ENCODE measurements around the gene TLK2. TPM values are rescaled to one million over a fixed set of nuclear protein-coding genes. Genes with fewer than 3 reads are reported as not detected.
"Not testable (repeated sequence)": the region's sequence is repeated elsewhere in the genome, so short reads cannot be mapped to it uniquely, and the experiment has no call there.

The TLK2 gene
- 27.4 and 27.6 TPM in 2 replicates for total RNA-seq

DNA sequence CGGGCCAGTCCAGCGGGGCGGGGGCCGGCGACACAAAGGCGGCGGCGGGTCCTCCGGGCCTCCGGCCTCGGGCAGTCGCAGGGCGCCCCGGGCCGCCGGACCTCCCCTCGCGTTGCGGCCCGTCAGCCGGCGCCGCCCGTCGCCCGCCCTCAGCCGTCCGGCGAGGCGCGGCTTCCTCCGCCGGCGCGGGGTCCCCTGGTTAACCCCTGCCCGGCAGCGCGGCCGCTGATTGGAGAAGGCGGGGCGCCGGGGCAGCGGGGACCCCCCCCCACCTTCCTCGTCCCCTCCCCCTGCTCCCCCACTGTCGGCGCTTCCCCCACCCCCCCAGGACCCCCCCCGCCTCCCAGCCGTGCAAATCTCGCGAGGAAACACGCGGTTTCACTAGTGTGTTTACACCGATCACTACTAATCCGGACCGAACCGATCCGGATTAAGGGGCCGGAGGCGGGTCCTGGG, at the start of gene TLK2:
Gene TLK2, plus strand, starts transcription at position 402 of the 456 bp plus-strand sequence. CDS start 2,301 bp downstream, outside the sequence.
- DNase-seq (ENCODE audit: low read depth): no peak
- H3K4me3 ChIP-seq (ENCODE audit: low read depth, low read length): peak within 1 kb of the TSS; percentile 79
- TF ChIP-seq, protein P1, sequence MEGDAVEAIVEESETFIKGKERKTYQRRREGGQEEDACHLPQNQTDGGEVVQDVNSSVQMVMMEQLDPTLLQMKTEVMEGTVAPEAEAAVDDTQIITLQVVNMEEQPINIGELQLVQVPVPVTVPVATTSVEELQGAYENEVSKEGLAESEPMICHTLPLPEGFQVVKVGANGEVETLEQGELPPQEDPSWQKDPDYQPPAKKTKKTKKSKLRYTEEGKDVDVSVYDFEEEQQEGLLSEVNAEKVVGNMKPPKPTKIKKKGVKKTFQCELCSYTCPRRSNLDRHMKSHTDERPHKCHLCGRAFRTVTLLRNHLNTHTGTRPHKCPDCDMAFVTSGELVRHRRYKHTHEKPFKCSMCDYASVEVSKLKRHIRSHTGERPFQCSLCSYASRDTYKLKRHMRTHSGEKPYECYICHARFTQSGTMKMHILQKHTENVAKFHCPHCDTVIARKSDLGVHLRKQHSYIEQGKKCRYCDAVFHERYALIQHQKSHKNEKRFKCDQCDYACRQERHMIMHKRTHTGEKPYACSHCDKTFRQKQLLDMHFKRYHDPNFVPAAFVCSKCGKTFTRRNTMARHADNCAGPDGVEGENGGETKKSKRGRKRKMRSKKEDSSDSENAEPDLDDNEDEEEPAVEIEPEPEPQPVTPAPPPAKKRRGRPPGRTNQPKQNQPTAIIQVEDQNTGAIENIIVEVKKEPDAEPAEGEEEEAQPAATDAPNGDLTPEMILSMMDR (conservative IDR thresholded peaks at IDR 0.05; ENCODE audit: low read depth, low read length): no peak

DNA sequence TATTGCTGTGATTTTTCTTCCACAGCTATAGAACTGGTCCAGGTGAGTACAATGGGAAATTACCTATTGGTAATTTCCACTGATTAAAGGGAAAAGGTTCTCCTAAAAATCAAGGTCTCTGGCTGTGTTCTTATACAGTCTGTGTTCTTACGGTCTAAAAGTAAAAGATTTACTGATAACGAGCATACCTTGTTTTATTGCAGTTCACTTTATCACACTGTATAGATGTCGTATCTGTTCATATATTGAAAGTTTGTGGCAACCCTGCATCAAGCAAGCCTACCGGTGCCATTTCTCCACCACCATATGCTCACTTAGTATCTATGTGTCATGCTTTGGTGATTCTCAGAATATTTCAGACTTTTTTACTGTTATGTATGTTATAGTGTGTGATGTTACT, 43.4 kb upstream of the TLK2 start:
- not testable (repeated sequence) for H3K4me3 ChIP-seq (ENCODE audit: low read depth, low read length); DNase-seq (ENCODE audit: low read depth)

DNA sequence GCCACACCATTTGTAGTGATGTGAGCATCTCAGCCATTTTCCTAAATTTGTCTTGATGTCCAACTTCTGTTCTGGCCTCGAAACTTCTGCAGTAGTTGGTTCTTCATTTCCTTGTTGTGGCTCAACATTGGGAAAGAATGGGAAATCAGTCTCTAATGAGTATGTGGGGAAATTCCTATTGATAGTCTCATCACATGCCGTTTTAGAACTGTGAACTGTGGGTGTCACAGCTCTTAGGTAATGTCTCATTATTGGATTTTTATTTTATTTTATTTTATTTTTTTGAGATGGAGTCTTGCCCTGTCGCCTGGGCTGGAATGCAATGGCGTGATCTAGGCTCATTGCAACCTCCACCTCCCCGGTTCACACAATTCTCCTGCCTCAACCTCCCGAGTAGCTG, 37.4 kb upstream of the TLK2 start:
- H3K4me3 ChIP-seq (ENCODE audit: low read depth, low read length); DNase-seq (ENCODE audit: low read depth): not testable (repeated sequence)

- DNase-seq (ENCODE audit: low read depth): no peak
- no peak overlapping the region for H3K4me3 ChIP-seq (ENCODE audit: low read depth, low read length)
- TF ChIP-seq, protein P1 (conservative IDR thresholded peaks at IDR 0.05; ENCODE audit: low read depth, low read length): no peak
Observed at GRCh38 chr17:62444063-62444462, 34.6 kb upstream of the TLK2 start.

DNA sequence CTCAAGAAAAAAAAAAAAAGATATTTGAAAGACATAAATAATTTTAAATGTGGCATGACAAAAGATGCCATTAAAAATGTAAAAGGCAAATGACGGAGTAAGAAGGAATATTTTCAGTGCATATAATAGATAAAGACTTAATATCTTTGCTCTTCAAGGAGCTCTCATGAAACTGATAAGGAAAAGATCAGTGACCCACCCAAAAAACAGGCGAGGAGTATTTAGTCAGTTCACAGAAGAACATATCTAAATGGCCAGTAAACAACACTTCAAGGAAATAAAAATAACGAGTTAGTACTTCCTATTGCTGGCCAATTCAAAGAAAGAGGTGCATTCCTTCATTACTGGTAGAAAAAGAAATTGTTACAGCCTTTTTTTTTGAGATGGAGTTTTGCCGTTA, 32.8 kb upstream of the TLK2 start:
- DNase-seq (ENCODE audit: low read depth); H3K4me3 ChIP-seq (ENCODE audit: low read depth, low read length): not testable (repeated sequence)

GRCh38 chr17:62452195-62452594, 26.4 kb upstream of the TLK2 start:
- not testable (repeated sequence) for DNase-seq (ENCODE audit: low read depth); H3K4me3 ChIP-seq (ENCODE audit: low read depth, low read length)

- not testable (repeated sequence) for DNase-seq (ENCODE audit: low read depth); H3K4me3 ChIP-seq (ENCODE audit: low read depth, low read length)
Observed at GRCh38 chr17:62453041-62453440, 25.6 kb upstream of the TLK2 start.

DNA sequence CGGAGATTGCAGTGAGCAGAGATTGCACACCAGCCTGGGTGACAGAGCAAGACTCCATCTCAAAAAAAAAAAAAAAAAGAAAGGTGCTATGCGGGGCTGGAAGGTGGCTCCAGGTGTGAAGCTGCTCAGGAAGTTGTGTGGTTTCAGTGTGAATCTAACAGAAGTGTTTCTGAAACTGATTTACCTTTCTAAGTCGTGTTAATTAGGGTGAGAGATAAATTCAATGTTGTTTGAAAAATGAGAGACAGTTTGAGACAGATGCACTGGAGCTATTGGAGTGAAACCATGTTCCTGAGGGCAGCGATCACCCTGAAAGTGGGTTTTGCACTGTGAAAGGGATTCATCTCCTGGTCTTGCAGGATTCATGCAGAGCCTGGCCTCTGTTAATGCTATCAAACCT, 25.0 kb upstream of the TLK2 start:
- not testable (repeated sequence) for DNase-seq (ENCODE audit: low read depth); H3K4me3 ChIP-seq (ENCODE audit: low read depth, low read length)

- not testable (repeated sequence) for DNase-seq (ENCODE audit: low read depth)
Observed at GRCh38 chr17:62454111-62454510, 24.5 kb upstream of the TLK2 start.

DNA sequence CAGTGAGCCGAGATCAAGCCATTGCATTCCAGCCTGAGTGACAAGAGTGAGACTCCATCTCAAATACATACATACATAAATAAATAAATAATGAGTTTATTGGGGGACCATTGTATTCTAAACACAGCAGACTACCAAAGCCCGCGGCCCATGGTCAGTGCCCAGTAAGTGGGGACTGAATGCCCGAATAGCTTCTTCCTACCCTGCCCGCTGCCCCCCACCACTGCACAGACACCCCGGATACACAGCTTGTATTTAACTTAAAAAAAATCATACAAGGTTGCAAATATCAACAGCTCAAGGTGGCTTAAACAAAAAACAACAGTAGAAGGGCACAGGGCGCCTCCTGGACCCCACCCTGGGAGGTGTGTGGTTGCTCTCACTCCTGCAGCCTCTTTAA, 22.6 kb upstream of the TLK2 start:
- H3K4me3 ChIP-seq (ENCODE audit: low read depth, low read length): no peak overlapping the region
- no peak for DNase-seq (ENCODE audit: low read depth)
- TF ChIP-seq, protein P1 (conservative IDR thresholded peaks at IDR 0.05; ENCODE audit: low read depth, low read length): no peak

More at GRCh38 chr17:62454111-62454510, 24.5 kb upstream of the TLK2 start:
- H3K4me3 ChIP-seq (ENCODE audit: low read depth, low read length): not testable (repeated sequence)

DNA sequence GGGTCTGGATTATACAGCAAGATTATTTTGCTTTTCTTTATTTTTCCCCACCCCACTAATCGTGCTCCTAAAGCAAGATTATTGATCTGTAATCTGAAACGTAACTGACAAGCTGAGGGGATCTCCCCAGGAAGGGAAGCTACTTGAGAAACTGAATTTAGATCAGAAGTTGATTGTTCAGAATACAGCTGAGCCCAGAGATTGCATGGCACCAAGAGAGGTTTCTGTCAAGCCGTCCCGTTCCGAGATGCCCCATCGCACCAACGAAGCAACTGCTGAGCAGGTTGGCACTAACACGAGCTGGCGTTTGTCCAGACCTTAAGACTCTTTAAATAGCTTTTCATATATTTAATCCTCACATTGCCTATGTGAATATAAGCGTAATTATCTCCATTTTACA, 20.1 kb upstream of the TLK2 start:
- not testable (repeated sequence) for DNase-seq (ENCODE audit: low read depth); H3K4me3 ChIP-seq (ENCODE audit: low read depth, low read length)

- DNase-seq (ENCODE audit: low read depth); H3K4me3 ChIP-seq (ENCODE audit: low read depth, low read length): not testable (repeated sequence)
Observed at GRCh38 chr17:62464422-62464821, 14.2 kb upstream of the TLK2 start.

DNA sequence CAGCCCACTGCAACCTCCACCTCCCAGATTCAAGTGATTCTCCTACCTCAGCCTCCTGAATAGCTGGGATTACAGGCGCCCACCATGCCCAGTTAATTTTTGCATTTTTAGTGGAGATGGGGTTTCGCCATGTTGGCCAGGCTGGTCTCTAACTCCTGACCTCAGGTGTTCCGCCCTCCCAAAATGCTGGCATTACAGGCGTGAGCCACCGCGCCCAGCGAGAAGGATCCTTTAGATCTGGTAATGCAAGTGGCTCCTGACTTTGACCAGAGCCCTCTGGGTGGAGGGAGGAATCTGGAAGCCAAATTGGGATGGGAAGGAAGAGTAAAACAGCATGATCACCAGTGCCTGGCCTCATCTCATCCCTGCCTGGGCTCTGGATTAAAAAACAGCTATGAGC, 13.4 kb upstream of the TLK2 start:
- DNase-seq (ENCODE audit: low read depth): not testable (repeated sequence)

GRCh38 chr17:62470666-62471379, 7.8 kb upstream of the TLK2 start:
- not testable (repeated sequence) for H3K4me3 ChIP-seq (ENCODE audit: low read depth, low read length)

More for the DNA sequence above, 13.4 kb upstream of the TLK2 start:
- not testable (repeated sequence) for H3K4me3 ChIP-seq (ENCODE audit: low read depth, low read length)

DNA sequence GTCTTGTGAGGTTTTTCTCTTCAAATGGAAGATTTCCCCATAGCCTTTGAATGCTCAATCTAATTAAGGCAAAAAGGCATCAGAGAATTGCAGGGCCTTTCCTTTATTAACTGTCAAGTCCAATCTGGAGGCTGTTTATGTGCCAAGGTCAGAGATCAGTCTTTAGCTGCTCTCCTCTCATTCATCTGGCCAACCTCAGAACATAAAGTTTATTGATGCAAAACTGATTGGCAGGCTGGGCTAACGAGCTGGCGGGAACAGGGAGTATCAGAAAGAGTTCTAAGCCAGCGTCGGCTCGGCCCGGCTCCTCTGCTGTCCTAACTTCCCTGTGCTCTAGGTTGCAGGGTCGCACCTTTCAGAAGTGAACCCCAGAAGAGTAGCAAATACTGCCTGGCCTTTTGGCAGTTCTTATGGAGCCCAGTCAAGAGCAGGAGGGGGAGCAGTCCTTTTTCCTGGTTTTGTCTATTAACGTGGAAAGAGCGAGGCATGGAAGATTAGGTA, 7.2 kb upstream of the TLK2 start:
- H3K4me3 ChIP-seq (ENCODE audit: low read depth, low read length): not testable (repeated sequence)
- peak; percentile 16 for DNase-seq (ENCODE audit: low read depth)

More at GRCh38 chr17:62470666-62471379, 7.8 kb upstream of the TLK2 start:
- DNase-seq (ENCODE audit: low read depth): peak; percentile 26

All from epithelial cell of proximal tubule (primary cell).